ENCODE measurements around the gene HIVEP3.

Gene HIVEP3

DNA sequence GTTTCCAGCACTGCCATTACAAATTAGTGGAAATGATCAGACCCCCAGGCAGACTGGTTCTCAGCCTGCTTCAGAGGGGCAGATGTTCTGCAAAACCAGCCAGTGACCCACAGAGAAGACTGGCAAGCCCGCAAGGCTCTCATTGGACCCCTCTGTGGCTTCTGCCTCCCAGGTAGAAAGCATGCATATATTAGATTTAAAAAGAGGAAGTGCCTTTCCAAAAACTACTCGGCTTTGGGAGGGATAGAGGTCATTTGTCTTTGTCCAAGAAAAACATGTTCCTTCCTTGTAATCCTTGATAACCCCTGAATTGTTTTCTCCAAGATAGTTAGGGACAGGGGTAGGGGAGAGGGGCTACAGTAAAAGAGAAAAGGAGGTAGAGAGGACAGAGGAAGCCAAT is 11.8 kb downstream of the HIVEP3 start:
- CTCF ChIA-PET: interaction anchor here (1.1 kb wide), 1 partner anchor 333 kb away, joined by 3 read pairs; no protein-coding TSS in a partner anchor
- TF ChIP-seq, protein P1, sequence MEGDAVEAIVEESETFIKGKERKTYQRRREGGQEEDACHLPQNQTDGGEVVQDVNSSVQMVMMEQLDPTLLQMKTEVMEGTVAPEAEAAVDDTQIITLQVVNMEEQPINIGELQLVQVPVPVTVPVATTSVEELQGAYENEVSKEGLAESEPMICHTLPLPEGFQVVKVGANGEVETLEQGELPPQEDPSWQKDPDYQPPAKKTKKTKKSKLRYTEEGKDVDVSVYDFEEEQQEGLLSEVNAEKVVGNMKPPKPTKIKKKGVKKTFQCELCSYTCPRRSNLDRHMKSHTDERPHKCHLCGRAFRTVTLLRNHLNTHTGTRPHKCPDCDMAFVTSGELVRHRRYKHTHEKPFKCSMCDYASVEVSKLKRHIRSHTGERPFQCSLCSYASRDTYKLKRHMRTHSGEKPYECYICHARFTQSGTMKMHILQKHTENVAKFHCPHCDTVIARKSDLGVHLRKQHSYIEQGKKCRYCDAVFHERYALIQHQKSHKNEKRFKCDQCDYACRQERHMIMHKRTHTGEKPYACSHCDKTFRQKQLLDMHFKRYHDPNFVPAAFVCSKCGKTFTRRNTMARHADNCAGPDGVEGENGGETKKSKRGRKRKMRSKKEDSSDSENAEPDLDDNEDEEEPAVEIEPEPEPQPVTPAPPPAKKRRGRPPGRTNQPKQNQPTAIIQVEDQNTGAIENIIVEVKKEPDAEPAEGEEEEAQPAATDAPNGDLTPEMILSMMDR (IDR thresholded peaks at IDR 0.05; ENCODE audit: control extremely low read depth, extremely low read depth, low read depth, missing control alignments): no peak
- DNase-seq (ENCODE audit: extremely low spot score): no peak
- POLR2A ChIA-PET: no interaction called here

DNA sequence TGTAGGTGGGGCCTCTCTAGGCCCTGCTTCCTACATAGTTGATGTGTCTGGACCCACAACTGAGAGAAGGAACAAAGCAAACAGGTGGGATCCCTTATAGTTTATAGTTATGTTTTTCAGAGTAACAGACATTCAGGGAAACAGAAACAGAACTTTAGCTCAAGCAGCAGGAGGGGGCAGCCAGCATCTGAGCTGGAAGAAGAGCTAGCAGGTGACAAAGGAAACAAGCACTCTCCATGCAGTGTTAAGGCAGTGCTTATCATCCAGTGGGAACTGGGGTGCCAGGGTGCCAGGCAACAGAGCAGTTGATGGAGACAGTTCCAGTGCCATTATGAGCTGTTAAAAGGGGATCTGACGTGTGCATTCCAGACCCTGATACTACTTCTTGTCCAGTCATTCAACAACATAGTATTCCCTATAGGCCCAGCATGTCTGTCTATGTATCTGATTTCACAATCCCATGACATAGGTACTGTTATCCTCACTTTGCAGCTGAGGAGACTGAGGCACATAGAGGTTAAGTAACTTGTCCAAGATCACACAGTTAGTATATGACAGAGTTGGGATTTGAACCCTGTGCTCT is 13.5 kb downstream of the HIVEP3 start:
- CTCF ChIA-PET: interaction anchor here (1.0 to 1.3 kb wide), 4 partner anchors 9 to 331 kb away, joined by 3 to 4 read pairs (median 4); no protein-coding TSS in a partner anchor
- TF ChIP-seq, protein P1 (IDR thresholded peaks at IDR 0.05; ENCODE audit: control extremely low read depth, extremely low read depth, low read depth, missing control alignments): no peak
- DNase-seq (ENCODE audit: extremely low spot score): no peak
- POLR2A ChIA-PET: no interaction called here

DNA sequence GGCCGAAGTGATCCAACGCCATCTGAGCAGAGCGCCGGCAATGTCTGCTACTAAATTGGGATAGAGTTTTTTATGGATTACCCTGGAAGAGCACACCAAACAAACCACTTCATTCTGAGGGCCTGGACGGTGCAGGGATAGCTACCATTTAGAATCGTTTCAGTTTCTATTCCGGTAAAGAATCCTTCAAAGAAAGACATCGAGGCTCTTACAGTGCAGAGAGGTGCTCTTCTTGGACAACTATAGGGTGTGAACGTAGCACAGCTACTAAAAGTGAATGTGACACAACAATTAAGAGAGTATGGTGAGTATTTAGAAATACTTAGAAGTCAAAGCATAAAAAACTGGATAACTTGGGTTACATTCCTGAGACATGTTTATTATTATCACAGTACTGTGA is 16.1 kb downstream of the HIVEP3 start:
- ChIA-PET CTCF (no interaction called here), POLR2A (no interaction called here)
- TF ChIP-seq, protein P1 (IDR thresholded peaks at IDR 0.05; ENCODE audit: control extremely low read depth, extremely low read depth, low read depth, missing control alignments): no peak
- no peak for DNase-seq (ENCODE audit: extremely low spot score)

DNA sequence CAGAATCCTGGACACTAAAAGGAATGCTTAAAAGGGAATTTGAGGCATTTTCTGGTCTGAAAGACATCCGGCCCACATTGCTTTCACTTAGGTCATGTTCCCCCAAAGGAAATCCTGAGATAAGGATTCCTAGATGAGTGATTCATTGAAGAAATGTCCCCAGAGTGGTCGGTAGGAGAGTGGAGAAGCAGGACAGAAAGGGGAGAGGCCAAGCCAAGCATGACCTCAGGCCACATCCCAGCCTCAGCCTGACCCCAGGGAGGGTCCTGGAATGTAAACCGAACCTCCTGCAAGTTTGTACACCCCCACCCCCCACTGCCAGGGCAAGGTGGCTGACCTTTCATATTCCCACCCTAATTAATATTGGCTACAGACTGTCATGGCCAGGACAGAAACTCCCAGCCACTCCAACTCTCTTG is 16.6 kb downstream of the HIVEP3 start:
- TF ChIP-seq, protein P1 (IDR thresholded peaks at IDR 0.05; ENCODE audit: control extremely low read depth, extremely low read depth, low read depth, missing control alignments): no peak
- ChIA-PET CTCF (no interaction called here), POLR2A (no interaction called here)
- no peak for DNase-seq (ENCODE audit: extremely low spot score)

DNA sequence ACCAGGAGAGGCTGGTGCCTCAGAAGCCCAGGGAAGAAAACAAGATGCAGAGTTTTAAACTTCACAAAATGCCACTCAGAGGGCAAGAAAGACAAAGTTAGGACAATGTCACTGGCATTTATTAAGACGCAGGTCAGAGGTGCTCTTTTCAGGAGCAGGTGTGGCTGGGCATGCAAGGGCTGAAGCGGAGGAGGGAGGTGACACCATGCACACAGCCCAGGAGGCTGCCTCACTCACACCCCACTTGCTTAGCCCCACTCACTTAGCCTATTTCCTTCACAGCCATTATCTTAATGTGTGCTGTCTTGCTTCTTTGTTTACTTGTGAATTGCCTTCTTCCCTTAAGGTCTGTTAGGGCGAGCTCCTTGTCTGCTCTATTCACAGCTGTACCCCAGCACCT is 17.2 kb downstream of the HIVEP3 start:
- ChIA-PET CTCF (no interaction called here), POLR2A (no interaction called here)
- TF ChIP-seq, protein P1 (IDR thresholded peaks at IDR 0.05; ENCODE audit: control extremely low read depth, extremely low read depth, low read depth, missing control alignments): no peak
- no peak for DNase-seq (ENCODE audit: extremely low spot score)

DNA sequence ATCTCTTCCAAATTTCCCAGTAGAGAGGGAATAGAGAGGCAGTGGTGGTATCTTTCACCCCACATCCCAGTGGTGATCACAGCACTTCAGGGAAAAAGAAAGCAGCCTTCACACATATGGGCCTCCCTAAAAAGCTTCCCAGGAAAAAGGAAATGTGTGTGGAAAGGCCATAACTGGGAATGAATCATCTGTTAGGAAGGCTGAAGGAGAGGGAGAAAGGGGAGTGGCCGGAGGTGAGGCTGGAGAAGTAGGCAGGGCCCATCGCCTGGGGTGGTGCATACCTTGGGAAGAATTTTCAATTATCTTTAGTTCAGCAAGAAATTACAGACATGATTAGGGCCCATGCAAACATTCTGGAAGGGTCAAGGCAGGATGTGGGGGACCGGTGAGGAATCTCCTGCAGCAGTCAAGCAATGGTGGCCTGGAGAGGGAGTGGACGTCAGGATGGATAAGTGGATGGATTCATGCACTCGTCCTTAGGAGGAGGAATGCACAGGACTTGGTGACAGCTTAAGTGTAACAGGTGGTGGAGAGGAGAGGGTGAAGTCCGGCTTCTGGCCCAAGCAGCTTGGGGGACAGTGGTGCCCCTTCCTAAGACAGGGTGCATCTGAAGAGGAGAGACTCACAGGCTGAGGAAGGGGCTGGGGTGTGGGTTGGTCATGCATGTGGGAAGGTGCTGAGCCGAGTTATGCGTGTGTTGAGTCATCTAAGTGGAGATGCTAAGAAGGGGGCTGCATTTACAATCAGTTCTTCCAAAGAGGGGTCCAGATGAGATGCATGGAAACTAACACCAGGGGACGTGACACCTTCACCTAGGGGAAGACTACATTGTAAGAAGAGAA is 17.9 kb downstream of the HIVEP3 start:
- ChIA-PET POLR2A (no interaction called here), CTCF (interaction anchor here (1.5 to 1.6 kb wide), 2 partner anchors 31 to 36 kb away, joined by 3 to 4 read pairs; no protein-coding TSS in a partner anchor)
- no peak for DNase-seq (ENCODE audit: extremely low spot score)
- TF ChIP-seq, protein P1 (IDR thresholded peaks at IDR 0.05; ENCODE audit: control extremely low read depth, extremely low read depth, low read depth, missing control alignments): no peak

Data from GM10248 (cell line).